Superior temporal gyrus (tissue), 1 donor: ENCODE data around the gene SIPA1L3.

ENCODE experiments used
- DNase-seq: peaks from one replicate; pipeline ENCODE4 v3.0.0-alpha.2; 2016; ENCODE audit errors: extremely low spot score

The SIPA1L3 gene

GRCh38 chr19:38105574-38105973, 198.6 kb downstream of the SIPA1L3 start:
- no peak for DNase-seq

- no peak for DNase-seq
Observed at GRCh38 chr19:38107129-38107528, 200.1 kb downstream of the SIPA1L3 start.

- DNase-seq: no peak
Observed at GRCh38 chr19:38111898-38112297, 204.9 kb downstream of the SIPA1L3 start.

- no peak for DNase-seq
Observed at GRCh38 chr19:38114651-38115050, 207.6 kb downstream of the SIPA1L3 start.

- no peak for DNase-seq
Observed at GRCh38 chr19:38115271-38115802, 208.3 kb downstream of the SIPA1L3 start.

GRCh38 chr19:38118176-38118575, 211.2 kb downstream of the SIPA1L3 start:
- no peak for DNase-seq

GRCh38 chr19:38120471-38121025, 213.5 kb downstream of the SIPA1L3 start:
- no peak for DNase-seq

GRCh38 chr19:38122402-38123093, 215.5 kb downstream of the SIPA1L3 start:
- DNase-seq: no peak

GRCh38 chr19:38125238-38125637, 218.2 kb downstream of the SIPA1L3 start:
- DNase-seq: no peak

GRCh38 chr19:38130399-38130798, 223.4 kb downstream of the SIPA1L3 start:
- no peak for DNase-seq

GRCh38 chr19:38132781-38133180, 225.8 kb downstream of the SIPA1L3 start:
- no peak for DNase-seq

- no peak for DNase-seq
Observed at GRCh38 chr19:38133319-38133718, 226.3 kb downstream of the SIPA1L3 start.

GRCh38 chr19:38134540-38135149, 227.6 kb downstream of the SIPA1L3 start:
- peak; percentile 48 for DNase-seq

- DNase-seq: no peak
Observed at GRCh38 chr19:38135150-38135998, 228.4 kb downstream of the SIPA1L3 start.

- no peak for DNase-seq
Observed at GRCh38 chr19:38139122-38139521, 232.1 kb downstream of the SIPA1L3 start.

- no peak for DNase-seq
Observed at GRCh38 chr19:38141108-38141507, 234.1 kb downstream of the SIPA1L3 start.

GRCh38 chr19:38142176-38143035, 235.4 kb downstream of the SIPA1L3 start:
- DNase-seq: peak; percentile 89

- DNase-seq: no peak
Observed at GRCh38 chr19:38143847-38144246, 236.8 kb downstream of the SIPA1L3 start.

GRCh38 chr19:38144667-38145066, 237.7 kb downstream of the SIPA1L3 start:
- DNase-seq: no peak

GRCh38 chr19:38145623-38146022, 238.6 kb downstream of the SIPA1L3 start:
- peak; percentile 44 for DNase-seq

GRCh38 chr19:38148337-38148736, 241.3 kb downstream of the SIPA1L3 start:
- DNase-seq: no peak
